ENCODE results near the gene ADAMTS1.

GRCh38 chr21:26800970-26801431 lies 44.2 kb downstream of the ADAMTS1 start:
- TF ChIP-seq POLR2A (IDR thresholded peaks at IDR 0.05) (no peak), CTCF (IDR thresholded peaks at IDR 0.05) (no peak), POLR2AphosphoS5 (IDR thresholded peaks at IDR 0.05) (no peak)

All from suprapubic skin (tissue), 4 donors.